HFFc6 (cell line): ENCODE results near the gene ZNF559. TPM values are rescaled to one million over a fixed set of nuclear protein-coding genes. Genes with fewer than 3 reads are reported as not detected.
"Not testable (repeated sequence)": the region's sequence is repeated elsewhere in the genome, so short reads cannot be mapped to it uniquely, and the experiment has no call there.

Experiments
- DNase-seq: peaks from one replicate; pipeline ENCODE4 v3.0.0-alpha.2; 2018
- H3K27ac Mint-ChIP-seq: 2 replicates; pipeline ENCODE4 v1.8.0; 2020; ENCODE audit warnings: mild to moderate bottlenecking, mixed read lengths
- H3K27me3 Mint-ChIP-seq: 2 replicates; pipeline ENCODE4 v1.8.0; 2021; ENCODE audit warnings: mild to moderate bottlenecking, moderate library complexity, mixed read lengths; ENCODE audit not compliant: insufficient read depth
- H3K36me3 Mint-ChIP-seq: 2 replicates; pipeline ENCODE4 v1.8.0; 2021; ENCODE audit warnings: low read depth, mixed read lengths
- H3K4me1 Mint-ChIP-seq: 2 replicates; pipeline ENCODE4 v1.8.0; 2020; ENCODE audit warnings: low read depth, mixed read lengths
- H3K4me3 Mint-ChIP-seq: 2 replicates; pipeline ENCODE4 v1.8.0; 2020; ENCODE audit warnings: mild to moderate bottlenecking, moderate library complexity, mixed read lengths
- H3K9me3 Mint-ChIP-seq: 2 replicates; pipeline ENCODE4 v1.8.0; 2020; ENCODE audit warnings: mild to moderate bottlenecking, mixed read lengths
- long read RNA-seq: library from polyadenylated mRNA; unstranded; transcript quantifications from one replicate; pipeline ENCODE4 v2.0.0, GENCODE V29; 2019
- total RNA-seq, 6 experiments: library from RNA; stranded (reverse); fragmentation: NEBNext Ultra II Directional; extraction: Animal tissue kit (Norgen Biotek cat#: 25700); gene quantifications; 2 replicates in 1 of 6; 3 replicates in 5 of 6; pipeline ENCODE4 v1.2.3, GENCODE V29; 2021
- TF ChIP-seq, protein P1 (sequence below): fragments of 200-600 bp; sonication (generic); IDR thresholded peaks from 2 replicates; pipeline ENCODE4 v1.5.0; 2021; ENCODE audit warnings: antibody characterized with exemption, mild to moderate bottlenecking

The ZNF559 gene
- total RNA-seq = 10 to 100 TPM in 5 of 6 experiments, 1 to 10 TPM in 1; 9.2 to 13.8 (median 11.5) TPM
- long read RNA-seq, partial matches to known transcripts = 1 of 7 reads
- long read RNA-seq, other reads (novel, unspliced or antisense) = 3 of 7 reads

- H3K4me1 Mint-ChIP-seq = peaks cover 17% of the 10 kb centered on the region
- peaks cover 60% of the 10 kb centered on the region for H3K36me3 Mint-ChIP-seq
- TF ChIP-seq, protein P1, sequence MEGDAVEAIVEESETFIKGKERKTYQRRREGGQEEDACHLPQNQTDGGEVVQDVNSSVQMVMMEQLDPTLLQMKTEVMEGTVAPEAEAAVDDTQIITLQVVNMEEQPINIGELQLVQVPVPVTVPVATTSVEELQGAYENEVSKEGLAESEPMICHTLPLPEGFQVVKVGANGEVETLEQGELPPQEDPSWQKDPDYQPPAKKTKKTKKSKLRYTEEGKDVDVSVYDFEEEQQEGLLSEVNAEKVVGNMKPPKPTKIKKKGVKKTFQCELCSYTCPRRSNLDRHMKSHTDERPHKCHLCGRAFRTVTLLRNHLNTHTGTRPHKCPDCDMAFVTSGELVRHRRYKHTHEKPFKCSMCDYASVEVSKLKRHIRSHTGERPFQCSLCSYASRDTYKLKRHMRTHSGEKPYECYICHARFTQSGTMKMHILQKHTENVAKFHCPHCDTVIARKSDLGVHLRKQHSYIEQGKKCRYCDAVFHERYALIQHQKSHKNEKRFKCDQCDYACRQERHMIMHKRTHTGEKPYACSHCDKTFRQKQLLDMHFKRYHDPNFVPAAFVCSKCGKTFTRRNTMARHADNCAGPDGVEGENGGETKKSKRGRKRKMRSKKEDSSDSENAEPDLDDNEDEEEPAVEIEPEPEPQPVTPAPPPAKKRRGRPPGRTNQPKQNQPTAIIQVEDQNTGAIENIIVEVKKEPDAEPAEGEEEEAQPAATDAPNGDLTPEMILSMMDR = peak; percentile 72
- peak within 1 kb of the TSS; percentile 91 for H3K4me3 Mint-ChIP-seq
- H3K9me3 Mint-ChIP-seq = peaks cover 62% of the 10 kb centered on the region
- H3K27me3 Mint-ChIP-seq = peaks cover 3% of the 10 kb centered on the region; the same call in 1 of the 2 replicates
- DNase-seq = peak; percentile 91
- H3K27ac Mint-ChIP-seq = peak within 1 kb of the TSS; percentile 94
These were observed at the start of gene ZNF559 for GRCh38 chr19:9323919-9324583. Gene ZNF559 (plus strand): TSS chr19:9324179. CDS start chr19:9338550, 14,371 bp downstream.

GRCh38 chr19:9283485-9283884 is 40.5 kb upstream of the ZNF559 start:
- not testable (repeated sequence) for H3K27ac Mint-ChIP-seq, H3K4me3 Mint-ChIP-seq, H3K4me1 Mint-ChIP-seq, DNase-seq, H3K27me3 Mint-ChIP-seq
- Mint-ChIP-seq H3K36me3 (peaks cover 20% of the 10 kb centered on the region), H3K9me3 (peaks cover 45% of the 10 kb centered on the region)

DNA sequence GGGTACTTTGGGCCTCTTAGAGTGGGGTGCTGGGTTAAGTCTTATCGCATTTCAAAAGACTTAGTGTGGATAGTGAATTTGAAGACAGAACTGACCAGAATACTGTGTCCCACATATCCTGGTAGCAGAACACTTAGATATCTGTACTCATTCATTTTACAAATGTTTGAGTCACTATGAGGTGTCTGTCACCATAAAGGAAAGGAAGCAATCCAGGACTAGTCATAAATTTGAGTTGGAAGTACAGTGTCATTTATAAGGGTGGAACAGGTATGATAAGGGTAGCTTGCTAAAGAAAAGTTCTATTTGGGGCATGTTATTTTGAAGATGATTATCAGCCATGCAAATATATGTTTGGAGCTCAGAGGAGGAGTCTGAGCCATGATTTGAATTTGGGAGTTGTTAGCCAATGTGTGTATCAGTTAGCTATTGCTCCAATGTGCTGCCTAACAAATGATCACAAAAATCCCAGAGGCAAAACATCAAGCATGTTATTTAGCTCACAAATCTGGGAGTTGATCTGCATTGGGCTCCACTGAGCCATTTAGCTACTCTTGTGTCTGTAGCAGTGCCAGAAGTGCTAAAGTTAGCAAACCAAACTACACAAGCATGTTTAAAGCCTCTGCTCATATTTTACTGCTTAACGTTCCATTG is 34.6 kb upstream of the ZNF559 start:
- Mint-ChIP-seq H3K4me3 (no peak overlapping the region), H3K27me3 (no peaks in the 10 kb centered on the region), H3K4me1 (no peaks in the 10 kb centered on the region), H3K9me3 (peaks cover 75% of the 10 kb centered on the region), H3K27ac (no peak overlapping the region), H3K36me3 (peaks cover 63% of the 10 kb centered on the region)
- TF ChIP-seq, protein P1 = no peak
- DNase-seq = no peak

- DNase-seq = no peak
- Mint-ChIP-seq H3K4me3 (no peak overlapping the region), H3K36me3 (peaks cover 93% of the 10 kb centered on the region), H3K4me1 (no peaks in the 10 kb centered on the region), H3K27me3 (no peaks in the 10 kb centered on the region), H3K27ac (no peak overlapping the region), H3K9me3 (peaks cover 96% of the 10 kb centered on the region)
- TF ChIP-seq, protein P1 = no peak
These were observed 28.5 kb upstream of the ZNF559 start for GRCh38 chr19:9295411-9295849.

GRCh38 chr19:9296336-9296735 is 27.6 kb upstream of the ZNF559 start:
- H3K36me3 Mint-ChIP-seq = peaks cover 95% of the 10 kb centered on the region
- peaks cover 96% of the 10 kb centered on the region for H3K9me3 Mint-ChIP-seq
- no peak overlapping the region for H3K4me3 Mint-ChIP-seq
- no peak for DNase-seq
- no peaks in the 10 kb centered on the region for H3K4me1 Mint-ChIP-seq
- no peaks in the 10 kb centered on the region for H3K27me3 Mint-ChIP-seq
- H3K27ac Mint-ChIP-seq = no peak overlapping the region
- TF ChIP-seq, protein P1 = no peak

- peak; percentile 91 for DNase-seq
- Mint-ChIP-seq H3K27ac (peak overlapping the region; percentile 84), H3K36me3 (peaks cover 60% of the 10 kb centered on the region), H3K4me1 (peaks cover 25% of the 10 kb centered on the region), H3K4me3 (peak overlapping the region; percentile 32), H3K27me3 (peaks cover 6% of the 10 kb centered on the region; the same call in 1 of the 2 replicates), H3K9me3 (peaks cover 43% of the 10 kb centered on the region)
- TF ChIP-seq, protein P1 = no peak
These were observed 17.5 kb upstream of the ZNF559 start for GRCh38 chr19:9306443-9306842.
